Hepatocyte (in vitro differentiated cells): Measurements from ENCODE around the gene NOS3.

Source experiments
- EZH2 ChIP-seq: fragments of 200-600 bp; sonication (generic); IDR thresholded peaks from 2 replicates; pipeline ENCODE4 v1.6.1; 2016; ENCODE audit warnings: antibody characterized with exemption, mild to moderate bottlenecking, borderline replicate concordance
- TF ChIP-seq, protein P1 (sequence below): fragments of 200-600 bp; sonication (generic); IDR thresholded peaks from 2 replicates; pipeline ENCODE4 v1.5.1; 2016; ENCODE audit warnings: antibody characterized with exemption, mild to moderate bottlenecking; ENCODE audit not compliant: poor library complexity

DNA sequence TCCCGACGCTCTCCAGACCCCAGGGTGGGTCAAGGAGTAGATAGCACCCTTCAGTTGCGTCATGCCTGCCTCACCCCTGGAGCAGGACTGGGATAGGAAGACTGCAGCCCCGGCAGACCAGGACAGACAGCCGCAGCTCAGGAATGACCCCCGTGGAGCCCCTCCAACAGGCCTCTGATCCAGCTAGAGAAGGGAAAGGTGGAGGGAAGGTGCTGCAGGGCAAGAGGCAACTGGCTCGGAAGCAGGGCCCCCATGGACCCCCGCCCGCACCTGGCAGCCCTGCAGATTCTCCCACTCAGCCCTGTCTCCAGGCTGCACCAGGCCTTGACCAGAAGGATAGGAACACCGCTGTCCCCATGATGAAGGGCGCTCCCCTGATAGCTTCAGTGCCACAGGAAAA, 20.4 kb upstream of the NOS3 start:
- TF ChIP-seq, protein P1, sequence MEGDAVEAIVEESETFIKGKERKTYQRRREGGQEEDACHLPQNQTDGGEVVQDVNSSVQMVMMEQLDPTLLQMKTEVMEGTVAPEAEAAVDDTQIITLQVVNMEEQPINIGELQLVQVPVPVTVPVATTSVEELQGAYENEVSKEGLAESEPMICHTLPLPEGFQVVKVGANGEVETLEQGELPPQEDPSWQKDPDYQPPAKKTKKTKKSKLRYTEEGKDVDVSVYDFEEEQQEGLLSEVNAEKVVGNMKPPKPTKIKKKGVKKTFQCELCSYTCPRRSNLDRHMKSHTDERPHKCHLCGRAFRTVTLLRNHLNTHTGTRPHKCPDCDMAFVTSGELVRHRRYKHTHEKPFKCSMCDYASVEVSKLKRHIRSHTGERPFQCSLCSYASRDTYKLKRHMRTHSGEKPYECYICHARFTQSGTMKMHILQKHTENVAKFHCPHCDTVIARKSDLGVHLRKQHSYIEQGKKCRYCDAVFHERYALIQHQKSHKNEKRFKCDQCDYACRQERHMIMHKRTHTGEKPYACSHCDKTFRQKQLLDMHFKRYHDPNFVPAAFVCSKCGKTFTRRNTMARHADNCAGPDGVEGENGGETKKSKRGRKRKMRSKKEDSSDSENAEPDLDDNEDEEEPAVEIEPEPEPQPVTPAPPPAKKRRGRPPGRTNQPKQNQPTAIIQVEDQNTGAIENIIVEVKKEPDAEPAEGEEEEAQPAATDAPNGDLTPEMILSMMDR = no peak
- TF ChIP-seq EZH2 = no peak
